HG03175 (cell line): Measurements from ENCODE around the gene DPP6.
"Not testable (repeated sequence)": the region's sequence is repeated elsewhere in the genome, so short reads cannot be mapped to it uniquely, and the experiment has no call there.

ENCODE experiments used
- ATAC-seq: cut with Tn5 transposase; IDR thresholded peaks from one replicate; pipeline ENCODE4 v1.9.1; 2021; ENCODE audit warnings: mild to moderate bottlenecking, moderate library complexity; ENCODE audit not compliant: unreplicated experiment

Gene DPP6

DNA sequence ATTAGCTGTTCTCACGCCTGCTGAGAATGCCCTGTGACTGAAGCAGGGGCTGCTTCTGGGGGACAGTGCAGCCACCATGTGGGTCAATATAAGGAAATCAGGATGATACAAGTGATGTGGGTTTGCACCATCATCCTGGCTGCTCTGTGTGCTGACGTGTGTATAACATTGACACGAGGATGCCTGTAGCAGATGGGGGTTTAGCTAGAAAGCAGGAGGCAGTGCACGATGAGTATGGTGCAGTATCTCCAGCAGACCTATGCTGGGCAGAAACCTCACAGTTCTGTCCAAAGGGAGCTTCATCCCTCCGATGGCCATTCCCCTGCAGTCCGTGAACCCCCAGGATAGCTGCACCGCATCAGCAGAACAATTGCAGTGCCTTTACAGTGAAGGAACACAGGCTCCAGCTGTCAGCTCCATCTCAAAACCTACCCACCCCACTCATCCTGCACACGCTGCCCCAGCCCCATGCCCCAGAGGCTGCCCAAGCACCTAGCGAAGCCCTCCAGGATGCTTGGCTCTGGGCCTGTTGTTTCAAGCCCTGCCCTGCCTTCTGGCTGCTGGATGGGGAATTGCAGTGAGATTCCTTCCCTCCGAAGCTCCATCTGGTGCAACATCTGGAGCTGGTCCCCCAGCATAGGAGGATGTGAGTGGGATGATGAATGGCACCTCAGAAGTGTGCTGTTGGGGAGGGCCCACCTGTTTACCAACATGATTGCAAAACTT, 96.8 kb downstream of the DPP6 start:
- ATAC-seq = not testable (repeated sequence)

DNA sequence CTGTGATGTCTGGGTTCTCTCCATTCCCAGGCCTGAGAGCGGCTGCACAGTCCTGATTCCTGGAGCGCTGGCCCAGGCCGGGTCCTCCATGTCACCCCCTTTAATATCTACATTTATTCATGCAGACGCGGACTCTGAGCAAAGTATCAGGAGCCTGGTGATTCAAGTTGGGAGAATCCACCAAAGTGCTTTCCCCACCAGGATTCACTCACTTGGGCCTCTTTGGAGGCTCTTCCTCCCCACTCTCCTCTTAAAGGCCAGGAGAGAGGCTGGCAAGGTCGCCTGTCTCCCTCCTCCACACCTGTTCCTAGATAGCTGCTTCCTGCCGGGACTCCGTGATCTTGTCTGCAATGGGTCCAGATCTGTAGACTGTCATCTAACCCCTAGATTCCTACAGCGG, 98.5 kb downstream of the DPP6 start:
- not testable (repeated sequence) for ATAC-seq

DNA sequence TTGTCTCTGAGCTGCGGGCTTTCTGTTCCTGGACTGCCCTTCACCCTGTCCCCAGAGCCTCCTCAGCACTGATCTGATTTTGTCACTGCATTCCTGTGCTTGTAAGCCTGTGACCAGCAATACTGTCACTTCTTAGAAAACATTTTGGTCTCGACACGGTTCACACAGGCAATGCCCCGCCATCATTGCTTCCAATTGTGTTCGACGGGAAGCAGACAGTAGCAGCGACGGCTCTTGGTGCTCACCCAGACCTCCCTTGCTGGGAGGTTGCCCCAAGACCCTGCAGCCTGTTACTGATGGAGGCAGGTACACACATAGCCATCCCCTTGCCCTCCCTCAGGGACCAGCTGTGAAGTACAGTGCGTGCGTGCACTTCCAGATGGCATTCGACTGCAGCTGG, 99.1 kb downstream of the DPP6 start:
- ATAC-seq = not testable (repeated sequence)

DNA sequence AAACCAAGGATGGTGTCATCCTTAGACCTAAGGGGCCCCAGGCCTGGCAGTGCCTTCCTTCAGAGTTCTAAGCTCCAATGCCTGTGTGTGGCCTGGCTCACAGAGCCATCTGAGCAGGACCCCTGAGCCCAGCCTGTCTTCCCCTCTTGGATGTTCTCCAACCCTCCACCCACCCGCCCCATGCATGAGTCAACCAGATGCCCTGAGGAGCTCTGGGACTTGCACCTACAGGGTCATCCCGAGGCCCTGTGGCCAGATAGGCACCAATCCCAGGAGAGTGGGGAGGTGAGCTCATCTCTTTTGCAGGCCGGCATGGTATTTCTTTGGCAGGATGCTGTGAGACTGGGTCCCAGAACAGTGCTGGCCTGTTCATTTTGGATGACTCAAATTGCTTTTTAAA, 103.7 kb downstream of the DPP6 start:
- ATAC-seq = not testable (repeated sequence)

DNA sequence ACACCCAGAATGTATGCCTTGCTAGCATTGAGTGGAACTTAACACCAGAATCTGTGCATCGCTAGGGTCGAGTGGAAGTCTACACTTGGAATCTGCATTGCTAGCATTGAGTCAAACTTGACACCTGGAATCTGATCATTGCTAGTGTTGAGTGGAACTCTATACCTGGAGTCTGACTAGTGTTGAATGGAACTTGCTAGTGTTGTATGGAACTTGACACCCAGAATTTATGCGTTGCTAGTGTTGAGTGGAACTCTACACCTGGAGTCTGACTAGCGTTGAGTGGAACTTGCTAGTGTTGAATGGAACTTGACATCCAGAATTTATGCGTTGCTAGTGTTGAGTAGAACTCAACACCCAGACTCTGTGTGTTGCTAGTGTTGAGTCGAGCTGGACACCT, 110.7 kb downstream of the DPP6 start:
- not testable (repeated sequence) for ATAC-seq

GRCh38 chr7:154163642-154164041, 111.4 kb downstream of the DPP6 start:
- not testable (repeated sequence) for ATAC-seq

DNA sequence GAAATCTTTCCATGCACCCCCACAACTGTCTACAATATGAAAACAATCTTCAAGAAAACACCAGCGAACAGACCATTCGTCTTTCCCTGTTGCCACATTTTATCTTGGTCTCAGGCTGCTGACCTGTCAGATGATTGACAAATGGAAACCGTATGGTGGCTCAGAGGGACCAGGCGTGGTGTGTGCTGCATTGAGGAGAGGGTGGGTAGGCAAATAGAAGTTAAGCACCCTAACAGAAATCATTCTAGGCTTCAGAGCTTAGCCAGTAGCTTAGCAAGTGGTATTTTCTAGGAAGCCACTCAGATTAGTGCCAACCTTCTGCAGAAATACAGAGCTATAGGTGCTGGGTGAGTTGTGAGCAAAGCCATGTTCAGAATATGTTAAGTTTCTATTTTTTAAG, 114.9 kb downstream of the DPP6 start:
- no peak for ATAC-seq

DNA sequence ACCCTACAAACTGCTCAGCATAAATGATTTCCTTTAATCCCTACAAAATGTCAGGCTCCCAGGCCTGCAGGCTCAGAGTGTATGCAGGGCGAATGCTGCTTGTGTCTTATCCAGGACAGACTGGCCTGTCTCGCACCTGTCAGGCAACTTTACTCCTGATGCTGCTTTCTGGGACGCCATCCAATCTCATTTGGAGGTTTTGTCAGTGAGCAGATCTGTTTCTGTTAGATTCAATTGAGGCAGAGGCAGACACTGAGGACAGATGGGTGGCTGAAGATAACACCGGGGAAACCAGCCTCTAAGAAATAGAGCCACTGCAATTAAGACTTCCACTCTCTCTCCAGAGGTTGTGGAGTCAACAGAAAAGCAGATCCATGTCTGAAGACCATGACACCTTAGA, 115.6 kb downstream of the DPP6 start:
- no peak for ATAC-seq

DNA sequence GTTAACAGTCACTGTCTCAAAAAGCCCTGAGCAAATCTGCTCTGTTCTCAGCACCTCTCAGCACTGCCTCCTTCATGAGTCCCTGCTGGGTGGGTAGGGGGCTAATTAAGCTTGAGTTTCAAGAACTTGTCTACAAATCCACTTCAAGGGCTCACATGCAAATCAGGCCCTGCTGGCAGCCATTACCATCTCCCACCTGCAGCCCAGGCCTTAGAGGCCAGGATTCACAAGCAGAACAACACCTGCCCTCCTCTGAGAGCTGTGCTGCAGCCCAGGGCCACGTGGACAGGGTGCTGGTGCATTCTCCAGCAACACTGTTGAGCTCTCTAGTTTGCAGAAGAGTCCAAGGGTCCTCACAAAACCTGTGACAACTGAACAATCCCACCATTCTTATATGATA, 119.2 kb downstream of the DPP6 start:
- ATAC-seq = no peak

GRCh38 chr7:154172236-154172635, 120.0 kb downstream of the DPP6 start:
- ATAC-seq = no peak

DNA sequence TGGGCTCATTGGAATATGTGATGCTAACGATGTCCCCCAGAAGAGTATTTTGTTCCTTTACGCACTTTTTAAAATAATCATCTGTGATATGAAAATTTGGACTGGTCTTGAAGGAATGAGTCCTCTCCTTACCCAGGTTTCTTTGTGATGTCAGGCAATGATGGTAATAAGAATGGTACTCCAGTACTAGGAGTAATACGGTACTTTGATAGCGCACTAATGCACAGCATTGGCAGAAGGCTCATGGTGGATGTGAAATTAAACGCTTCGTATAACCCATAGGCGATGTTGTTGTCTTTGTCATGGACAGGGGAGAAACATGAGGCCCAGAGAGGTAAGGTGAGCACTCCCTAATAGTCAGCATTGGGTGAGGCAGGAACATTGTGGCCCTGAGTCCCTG, 125.4 kb downstream of the DPP6 start:
- ATAC-seq = no peak

DNA sequence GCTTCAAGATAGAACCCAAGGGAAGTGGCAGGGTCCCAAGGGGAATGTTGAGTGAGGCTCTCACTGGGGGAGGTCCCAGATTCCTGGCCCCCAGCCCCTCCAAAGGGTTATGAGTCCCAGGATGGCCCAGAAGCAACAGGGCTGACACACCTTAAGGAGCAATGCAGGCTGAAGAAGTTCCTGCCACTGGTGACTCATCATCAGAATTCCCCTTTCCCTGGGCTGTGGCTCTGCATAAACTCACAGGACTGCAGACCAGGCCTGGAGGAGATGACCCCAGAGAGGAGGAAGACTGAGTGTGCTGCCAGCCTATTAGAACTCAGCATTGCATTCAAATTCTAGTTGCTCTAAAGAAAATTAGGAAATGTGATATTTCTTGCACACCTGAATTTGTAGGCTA, 126.7 kb downstream of the DPP6 start:
- ATAC-seq = no peak

DNA sequence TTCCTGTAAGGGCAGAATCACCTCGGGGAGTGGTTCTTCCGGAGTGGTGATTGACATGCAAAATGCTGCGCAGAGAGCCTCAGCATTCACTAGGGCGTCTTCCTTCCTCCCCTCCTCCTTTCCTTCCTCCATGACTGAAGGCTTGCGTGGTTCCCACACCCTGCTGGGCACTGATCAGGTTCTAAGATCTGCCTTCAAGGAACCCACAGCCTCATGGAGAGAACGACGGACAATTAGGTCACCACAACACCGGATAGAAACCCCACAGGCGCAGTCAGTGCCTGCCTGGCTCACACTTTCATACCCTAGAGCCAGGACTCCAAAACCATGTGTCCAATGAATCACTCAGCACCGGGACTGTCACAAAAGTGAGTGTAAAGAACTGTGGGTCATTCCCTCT, 131.3 kb downstream of the DPP6 start:
- ATAC-seq = no peak

GRCh38 chr7:154183946-154184345, 131.7 kb downstream of the DPP6 start:
- ATAC-seq = no peak

GRCh38 chr7:154186811-154187210, 134.6 kb downstream of the DPP6 start:
- no peak for ATAC-seq

DNA sequence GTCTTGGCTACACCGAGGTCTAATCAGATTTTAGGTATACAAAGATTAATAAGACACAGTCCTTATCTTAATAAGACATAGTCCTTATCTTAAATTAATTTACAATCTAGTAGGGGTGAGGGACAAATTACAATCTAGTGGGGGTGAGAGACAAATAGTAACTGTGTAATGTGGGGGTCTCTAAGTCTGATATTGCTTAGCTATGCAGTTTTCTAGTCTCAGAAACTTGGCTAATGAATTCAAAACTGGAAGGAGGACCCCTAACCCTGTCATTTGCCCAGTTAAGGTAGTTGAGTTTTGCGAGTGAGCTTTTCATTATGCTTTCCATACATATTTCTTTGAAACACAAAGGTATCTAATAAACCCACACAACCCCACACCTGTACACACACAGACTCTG, 136.1 kb downstream of the DPP6 start:
- ATAC-seq = no peak

DNA sequence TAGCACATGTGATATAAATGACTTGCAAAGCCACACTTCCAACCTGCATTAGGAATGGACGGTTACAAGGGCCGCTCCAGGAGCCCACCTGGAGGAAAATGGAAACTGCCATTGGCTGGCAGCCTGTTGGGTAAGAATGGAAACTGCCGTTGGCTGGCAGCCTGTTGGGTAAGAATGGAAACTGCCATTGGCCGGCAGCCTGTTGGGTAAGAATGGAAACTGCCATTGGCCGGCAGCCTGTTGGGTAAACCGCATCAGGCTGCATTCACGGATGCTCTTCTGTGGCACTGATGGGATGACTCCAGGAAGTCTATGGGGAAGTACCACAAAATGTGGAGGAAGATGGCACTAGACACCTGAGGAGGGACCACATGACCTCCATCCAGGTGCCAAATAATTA, 143.1 kb downstream of the DPP6 start:
- ATAC-seq = no peak

DNA sequence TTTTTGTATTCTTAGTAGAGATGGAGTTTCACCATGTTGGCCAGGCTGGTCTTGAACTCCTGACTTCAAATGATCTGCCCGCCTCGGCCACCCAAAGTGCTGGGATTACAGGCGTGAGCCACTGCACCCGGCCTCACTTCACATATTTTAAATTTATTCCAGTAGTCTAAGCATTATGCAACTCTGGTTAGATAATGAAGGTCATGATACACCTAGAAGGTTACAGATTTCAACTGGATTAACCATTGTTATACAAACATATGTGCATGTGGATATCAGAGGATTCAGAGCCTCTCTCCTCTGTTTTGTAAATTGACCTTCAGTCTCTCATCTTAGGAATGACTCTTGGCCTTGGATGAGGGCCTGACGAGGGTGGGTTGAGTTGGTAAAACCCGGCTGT, 146.3 kb downstream of the DPP6 start:
- ATAC-seq = no peak

- ATAC-seq = no peak
These were observed 148.0 kb downstream of the DPP6 start for GRCh38 chr7:154200241-154200640.

DNA sequence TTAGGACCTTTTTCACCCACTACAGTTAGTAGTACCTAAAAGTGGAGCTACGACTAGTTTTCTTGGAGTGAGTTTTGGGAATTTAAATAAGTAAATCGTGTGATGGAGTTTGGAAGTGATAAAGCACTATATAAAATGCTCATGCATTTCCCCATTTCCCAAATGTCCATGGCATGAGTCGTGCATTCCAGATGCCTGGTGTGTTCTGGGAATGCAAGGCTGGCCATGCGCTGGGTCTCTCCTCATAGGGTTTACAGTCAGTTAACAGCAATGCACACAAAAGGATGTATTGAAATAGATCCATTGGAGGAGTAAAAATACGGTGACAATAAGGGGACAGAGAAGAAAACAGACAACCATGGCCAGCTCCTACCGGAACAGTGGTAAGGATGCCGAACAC, 149.8 kb downstream of the DPP6 start:
- no peak for ATAC-seq

DNA sequence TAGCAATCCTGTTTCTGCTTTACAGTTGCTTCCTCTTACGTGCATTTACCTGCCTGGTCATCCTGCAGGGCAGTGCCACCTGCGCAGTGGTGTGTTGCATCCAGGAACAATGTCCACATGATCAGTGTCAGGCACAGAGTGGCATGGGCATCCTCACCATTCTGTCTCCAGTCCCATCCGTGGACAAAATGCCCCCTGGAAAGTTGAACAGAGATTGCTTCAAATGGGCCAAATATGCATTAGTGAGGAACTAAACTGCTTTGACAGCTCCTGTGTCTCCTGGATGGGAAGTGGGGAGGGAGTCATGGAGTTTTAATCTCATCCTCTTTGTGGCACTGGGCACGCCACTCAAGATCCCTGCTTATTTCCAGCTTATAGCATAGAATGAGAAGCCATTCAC, 151.8 kb downstream of the DPP6 start:
- ATAC-seq = no peak

GRCh38 chr7:154212861-154213260, 160.7 kb downstream of the DPP6 start:
- ATAC-seq = no peak

DNA sequence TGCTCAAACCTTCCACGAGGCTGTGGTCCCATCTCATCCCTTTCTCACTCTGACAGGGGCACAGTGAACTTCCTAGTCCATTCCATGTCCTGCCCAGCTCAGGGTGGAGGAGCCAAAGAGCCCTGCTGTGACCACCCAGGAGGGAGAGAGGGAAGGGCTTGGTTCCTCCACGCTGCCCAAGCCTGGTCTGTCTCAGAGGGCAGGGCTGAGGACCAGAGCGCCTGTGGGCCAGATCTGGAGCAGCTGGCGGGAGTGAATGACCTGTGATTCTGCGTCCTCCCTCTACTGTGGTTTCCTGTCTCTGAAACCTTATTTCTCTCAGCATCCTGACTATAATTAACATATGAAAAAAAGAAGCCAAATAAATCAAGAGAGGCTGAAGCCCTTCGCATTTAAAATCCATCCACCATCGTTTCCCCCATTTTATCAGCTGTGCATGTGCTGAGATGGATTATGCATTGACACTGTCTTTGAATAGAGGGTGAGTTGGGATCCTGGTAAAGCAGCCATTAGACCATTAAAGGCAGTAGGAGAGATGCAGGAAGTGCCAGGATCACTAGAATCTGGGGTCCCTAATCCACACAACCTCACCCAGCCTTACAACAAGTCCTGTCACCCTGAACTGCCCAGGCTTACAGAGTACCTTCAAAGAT, 165.6 kb downstream of the DPP6 start:
- ATAC-seq = no peak
